Activated CD4-positive, alpha-beta T cell treated with anti-CD3 and anti-CD28 coated beads for 4 hours (primary cell): Measurements from ENCODE around the gene RTN4RL2.

Experiments used
- DNase-seq, 2 donors: peaks; one replicate each; pipeline ENCODE4 v3.0.0-alpha.2; 2020

RTN4RL2 gene

DNA sequence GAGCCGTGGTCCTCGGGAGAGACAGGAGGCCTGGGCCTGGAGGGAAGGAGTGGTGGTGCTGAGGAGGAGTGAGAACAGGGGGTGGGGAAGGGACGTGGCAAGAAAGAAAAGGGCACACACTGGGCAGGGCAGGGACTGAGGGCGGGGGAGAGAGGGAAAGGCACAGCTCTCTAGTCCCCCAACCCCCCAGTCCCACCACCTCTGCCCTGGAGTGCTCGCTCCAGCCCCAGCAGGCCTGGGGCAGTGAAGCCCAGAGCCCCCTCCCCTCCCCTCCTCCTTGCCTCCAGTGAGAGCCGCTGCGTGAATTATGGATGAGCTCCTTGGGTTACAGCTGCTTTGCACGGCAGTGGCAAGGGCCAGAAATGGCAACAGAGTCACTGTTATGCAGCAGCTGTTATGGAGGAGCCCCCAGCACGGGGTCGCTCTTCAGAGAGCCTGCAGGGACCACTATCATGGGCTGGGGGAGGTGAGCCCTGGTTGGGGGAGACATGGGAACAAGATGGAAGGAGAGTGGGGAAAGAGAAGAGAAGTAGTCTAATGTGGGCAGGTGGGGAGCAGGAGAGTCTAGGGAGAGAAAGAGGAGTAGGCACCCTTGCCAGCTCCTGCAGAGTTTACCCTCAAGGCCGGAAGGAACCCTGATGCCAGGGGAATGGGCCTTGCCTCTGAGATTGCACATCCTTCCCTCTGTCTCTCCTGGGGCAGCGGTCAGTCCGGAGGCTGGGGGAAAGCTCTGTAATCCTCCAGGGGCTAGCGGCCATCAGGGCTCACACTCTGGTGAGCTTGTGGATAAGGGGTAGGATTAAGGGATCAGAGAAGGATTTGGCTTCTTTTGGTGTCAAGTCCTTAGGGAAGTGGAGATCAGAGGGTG lies 3.6 kb downstream of the RTN4RL2 start:
- DNase-seq: no peak

DNA sequence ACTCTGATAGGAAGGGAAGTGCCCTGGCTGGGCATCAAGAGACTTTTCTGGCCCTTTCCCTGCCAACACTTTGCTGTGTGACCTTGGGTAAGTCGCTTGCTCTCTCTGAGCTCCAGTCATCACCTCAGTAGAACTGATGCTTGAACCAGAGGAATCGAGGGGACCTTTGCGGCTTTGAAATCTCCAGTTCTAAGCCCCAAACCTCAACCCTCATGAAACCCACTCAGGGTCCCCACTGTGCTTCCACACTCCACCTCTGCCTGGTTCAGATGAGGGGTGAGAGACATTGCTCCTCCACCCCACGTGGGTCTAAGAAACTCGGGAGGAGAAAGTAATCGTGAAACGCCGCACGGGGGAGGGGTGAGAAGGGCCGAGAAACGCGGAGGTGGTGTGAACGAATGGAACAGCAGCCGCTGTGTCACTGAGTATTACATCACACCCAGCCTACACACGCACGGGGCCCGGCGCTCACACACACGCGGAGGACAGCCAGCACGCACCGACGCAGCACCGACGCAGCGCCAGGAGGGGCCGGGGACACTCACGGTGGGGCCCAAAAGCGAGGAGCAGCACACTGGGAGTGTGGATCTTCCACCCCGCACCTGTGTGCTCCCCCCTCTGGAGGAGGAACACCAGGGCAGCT lies 4.3 kb downstream of the RTN4RL2 start:
- no peak for DNase-seq

GRCh38 chr11:57466680-57467079 lies 6.4 kb downstream of the RTN4RL2 start:
- no peak for DNase-seq

DNA sequence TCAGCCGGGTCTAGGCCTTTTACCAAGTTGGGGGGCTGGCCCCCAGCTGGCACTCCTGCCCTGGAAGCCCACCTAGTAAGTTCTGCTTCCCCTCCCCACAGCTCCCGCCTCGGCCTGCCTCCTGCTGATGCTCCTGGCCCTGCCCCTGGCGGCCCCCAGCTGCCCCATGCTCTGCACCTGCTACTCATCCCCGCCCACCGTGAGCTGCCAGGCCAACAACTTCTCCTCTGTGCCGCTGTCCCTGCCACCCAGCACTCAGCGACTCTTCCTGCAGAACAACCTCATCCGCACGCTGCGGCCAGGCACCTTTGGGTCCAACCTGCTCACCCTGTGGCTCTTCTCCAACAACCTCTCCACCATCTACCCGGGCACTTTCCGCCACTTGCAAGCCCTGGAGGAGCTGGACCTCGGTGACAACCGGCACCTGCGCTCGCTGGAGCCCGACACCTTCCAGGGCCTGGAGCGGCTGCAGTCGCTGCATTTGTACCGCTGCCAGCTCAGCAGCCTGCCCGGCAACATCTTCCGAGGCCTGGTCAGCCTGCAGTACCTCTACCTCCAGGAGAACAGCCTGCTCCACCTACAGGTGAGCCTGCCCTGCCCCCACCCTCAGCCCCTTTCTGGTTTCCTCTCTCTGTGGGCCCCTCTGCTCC lies 7.3 kb downstream of the RTN4RL2 start:
- DNase-seq: no peak

GRCh38 chr11:57468276-57468675 lies 7.9 kb downstream of the RTN4RL2 start:
- DNase-seq: no peak

- no peak for DNase-seq
Measured at GRCh38 chr11:57469268-57469667, 8.9 kb downstream of the RTN4RL2 start.

GRCh38 chr11:57471496-57471895 lies 11.2 kb downstream of the RTN4RL2 start:
- no peak for DNase-seq

DNA sequence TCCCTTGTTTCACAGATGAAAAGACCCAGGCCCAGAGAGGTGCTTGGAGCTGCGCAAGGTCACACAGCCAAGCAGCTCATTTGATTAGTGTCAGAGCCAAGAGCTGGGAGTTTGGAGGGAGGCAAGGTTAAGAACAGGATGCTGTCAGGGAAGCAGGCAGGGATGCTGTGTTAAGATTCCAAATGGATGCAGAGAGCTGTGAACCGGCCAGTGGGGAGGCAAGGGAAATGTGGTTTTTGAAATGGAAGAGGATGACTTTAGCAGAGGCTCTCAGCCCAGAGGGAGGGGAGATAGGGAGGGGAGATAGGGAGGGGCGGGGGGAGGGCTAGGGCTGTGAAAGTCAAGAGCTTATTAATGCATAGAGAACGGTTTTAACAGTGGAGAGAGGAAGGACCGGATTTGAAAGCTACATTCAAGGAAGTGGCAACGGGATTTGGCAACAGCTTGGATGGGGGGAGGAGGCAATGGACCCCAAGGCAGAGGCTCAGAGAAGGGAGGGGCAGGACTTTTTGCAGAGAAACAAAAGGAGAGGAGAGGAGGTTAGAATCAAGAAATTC lies 13.0 kb downstream of the RTN4RL2 start:
- no peak for DNase-seq

- DNase-seq: peak; percentile 15 to 29
Measured at GRCh38 chr11:57474017-57474802, 13.9 kb downstream of the RTN4RL2 start.

GRCh38 chr11:57474803-57475115 lies 14.4 kb downstream of the RTN4RL2 start:
- DNase-seq: no peak

- no peak for DNase-seq
Measured at GRCh38 chr11:57475191-57475590, 14.9 kb downstream of the RTN4RL2 start.

DNA sequence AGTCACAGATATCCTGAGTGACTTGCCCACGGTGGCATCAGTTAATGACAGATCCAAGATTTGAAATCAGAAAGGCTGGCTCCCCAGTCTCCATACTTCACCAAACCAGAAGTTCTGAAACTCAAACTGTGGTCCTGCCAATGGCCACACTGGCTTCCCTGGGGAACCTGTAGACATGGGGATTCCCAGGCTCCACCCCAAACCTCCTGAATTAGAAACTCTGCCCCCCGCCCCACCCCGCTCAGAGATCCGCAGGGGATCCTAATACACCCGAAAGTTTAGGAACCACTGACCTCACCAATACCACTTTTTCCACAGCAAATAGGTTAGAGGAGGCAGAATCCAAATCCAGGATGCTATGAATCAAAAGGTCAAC lies 15.3 kb downstream of the RTN4RL2 start:
- no peak for DNase-seq

GRCh38 chr11:57476047-57476756 lies 15.9 kb downstream of the RTN4RL2 start:
- peak; percentile 15 to 34 for DNase-seq

DNA sequence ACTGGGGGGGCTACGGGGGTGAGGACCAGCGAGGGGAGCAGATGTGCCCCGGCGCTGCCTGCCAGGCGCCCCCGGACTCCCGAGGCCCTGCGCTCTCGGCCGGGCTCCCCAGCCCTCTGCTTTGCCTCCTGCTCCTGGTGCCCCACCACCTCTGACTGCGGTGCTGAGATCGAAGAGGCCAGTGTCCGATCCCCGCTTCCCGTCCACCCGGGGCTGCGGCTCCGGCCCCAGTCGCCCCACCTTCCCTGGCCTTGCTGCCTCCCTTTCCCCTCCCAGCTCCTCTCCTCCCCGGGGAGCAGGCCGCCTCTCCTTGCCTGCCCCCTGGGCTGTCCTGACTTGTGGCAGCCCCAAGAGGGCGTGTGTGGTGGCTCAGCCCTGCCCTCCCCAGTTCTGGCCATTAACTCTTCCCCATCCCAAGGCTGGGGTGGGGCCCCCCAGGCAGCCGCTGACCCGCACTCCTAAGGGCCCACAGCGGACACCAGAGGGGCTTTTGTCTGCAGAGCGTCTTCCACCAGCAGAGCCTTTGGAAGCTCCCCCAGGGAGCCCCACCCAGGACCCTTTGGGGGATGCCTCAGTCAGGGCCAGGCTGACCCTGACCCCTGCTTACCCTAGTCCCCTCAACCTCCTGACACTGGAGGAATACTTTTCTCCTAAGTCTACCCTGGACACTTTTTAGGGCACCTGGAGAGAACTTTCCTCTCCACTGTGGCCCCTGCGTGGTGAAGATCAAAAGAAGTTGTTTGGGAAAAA lies 16.6 kb downstream of the RTN4RL2 start:
- DNase-seq: peak; percentile 8 to 24

- no peak for DNase-seq
Measured at GRCh38 chr11:57477507-57478189, 17.3 kb downstream of the RTN4RL2 start.

GRCh38 chr11:57479021-57479663 lies 18.8 kb downstream of the RTN4RL2 start:
- DNase-seq: no peak

GRCh38 chr11:57479911-57480310 lies 19.6 kb downstream of the RTN4RL2 start:
- no peak for DNase-seq

GRCh38 chr11:57480409-57481137 lies 20.2 kb downstream of the RTN4RL2 start:
- DNase-seq: peak; percentile 62 to 74

DNA sequence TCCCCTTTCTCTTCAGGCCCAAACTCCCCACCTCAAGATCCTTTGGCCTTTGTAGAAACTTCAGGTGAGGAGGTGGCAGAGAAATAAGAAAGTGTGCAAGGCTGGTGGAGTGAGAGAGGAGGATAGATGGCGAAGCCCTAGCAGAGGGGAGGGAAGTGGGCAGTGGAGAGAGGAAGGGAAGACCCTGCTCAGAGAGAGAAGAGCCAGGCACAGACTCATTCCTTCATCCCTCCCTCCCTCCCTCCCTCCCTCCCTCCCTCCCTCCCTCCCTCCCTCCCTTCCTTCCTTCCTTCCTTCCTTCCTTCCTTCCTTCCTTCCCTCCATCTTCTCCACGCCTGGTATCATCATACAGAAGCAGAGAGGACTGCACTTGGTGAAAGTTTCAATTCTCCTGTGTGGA lies 21.0 kb downstream of the RTN4RL2 start:
- no peak for DNase-seq
